GM18858 (cell line): ENCODE data around the gene MAP3K14.
"Not testable (repeated sequence)": the region's sequence is repeated elsewhere in the genome, so short reads cannot be mapped to it uniquely, and the experiment has no call there.

Experiments used
- ATAC-seq: cut with Tn5 transposase; IDR thresholded peaks from one replicate; pipeline ENCODE4 v1.9.1; 2021; ENCODE audit not compliant: unreplicated experiment

MAP3K14 gene

GRCh38 chr17:45316434-45317110, at the start of gene MAP3K14:
Gene MAP3K14 (minus strand): TSS chr17:45317020. CDS start chr17:45290745, 26,275 bp downstream.
- peak; percentile 17 for ATAC-seq

- ATAC-seq = no peak
Observed at GRCh38 chr17:45366049-45366448, 49.2 kb upstream of the MAP3K14 start.

GRCh38 chr17:45364531-45365390, 47.9 kb upstream of the MAP3K14 start:
- ATAC-seq = no peak

- ATAC-seq = no peak
Observed at GRCh38 chr17:45363498-45363897, 46.7 kb upstream of the MAP3K14 start.

GRCh38 chr17:45361976-45362375, 45.2 kb upstream of the MAP3K14 start:
- ATAC-seq = no peak

GRCh38 chr17:45361451-45361850, 44.6 kb upstream of the MAP3K14 start:
- ATAC-seq = no peak

- no peak for ATAC-seq
Observed at GRCh38 chr17:45357364-45357997, 40.7 kb upstream of the MAP3K14 start.

- ATAC-seq = no peak
Observed at GRCh38 chr17:45355087-45355486, 38.3 kb upstream of the MAP3K14 start.

GRCh38 chr17:45353043-45353442, 36.2 kb upstream of the MAP3K14 start:
- no peak for ATAC-seq

- no peak for ATAC-seq
Observed at GRCh38 chr17:45351831-45352230, 35.0 kb upstream of the MAP3K14 start.

- no peak for ATAC-seq
Observed at GRCh38 chr17:45347444-45347843, 30.6 kb upstream of the MAP3K14 start.

- no peak for ATAC-seq
Observed at GRCh38 chr17:45346216-45347015, 29.6 kb upstream of the MAP3K14 start.

GRCh38 chr17:45345554-45346215, 28.9 kb upstream of the MAP3K14 start:
- no peak for ATAC-seq

GRCh38 chr17:45345246-45345553, 28.4 kb upstream of the MAP3K14 start:
- ATAC-seq = no peak

- not testable (repeated sequence) for ATAC-seq
Observed at GRCh38 chr17:45343967-45344664, 27.3 kb upstream of the MAP3K14 start.

- no peak for ATAC-seq
Observed at GRCh38 chr17:45342871-45343526, 26.2 kb upstream of the MAP3K14 start.

GRCh38 chr17:45342306-45342705, 25.5 kb upstream of the MAP3K14 start:
- ATAC-seq = no peak

GRCh38 chr17:45341533-45342158, 24.8 kb upstream of the MAP3K14 start:
- no peak for ATAC-seq
